ENCODE data around the gene FAM24A.

Gene FAM24A

DNA sequence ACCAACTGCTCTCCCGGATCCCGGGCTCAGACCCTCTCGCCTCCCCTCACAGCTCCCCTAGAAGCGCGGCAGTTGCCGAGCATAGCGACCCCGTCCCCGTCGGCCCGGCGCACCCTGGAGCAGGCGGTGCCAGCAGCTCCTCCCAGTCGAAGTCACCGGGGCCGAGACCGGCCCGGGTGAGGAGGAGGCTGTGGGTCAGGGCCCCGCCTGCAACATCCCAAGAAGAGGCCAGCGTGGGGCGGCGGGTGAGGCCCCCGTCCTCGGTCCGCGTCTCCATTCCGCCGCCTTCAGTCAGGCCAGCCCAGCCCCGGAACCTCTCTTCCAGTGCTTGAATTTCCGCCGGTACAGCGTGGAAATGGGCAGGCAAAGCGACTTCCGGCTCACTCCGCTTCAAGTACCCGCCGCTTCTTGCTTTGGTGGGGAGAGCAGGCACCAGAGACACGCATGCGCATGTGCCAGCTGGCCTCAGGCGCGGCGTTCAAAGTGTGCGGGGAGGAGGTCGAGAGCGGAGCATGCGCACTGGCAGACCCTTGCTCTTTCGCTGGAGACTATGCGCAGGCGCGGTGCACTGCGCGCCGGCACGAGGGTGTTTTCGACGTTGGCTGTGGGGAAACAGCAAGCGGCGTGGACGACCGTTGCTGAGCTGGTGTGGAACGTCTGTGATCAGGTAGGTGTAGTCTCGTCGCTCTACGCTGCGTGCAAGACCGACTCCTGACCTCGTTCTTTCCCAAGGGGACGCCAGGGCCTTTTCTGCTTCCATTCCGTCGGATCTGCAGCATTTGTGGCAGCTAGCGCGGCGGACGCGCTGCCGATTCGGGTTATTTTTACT lies 43.7 kb downstream of the FAM24A start, which contains the start of gene C10orf88:
TSS of gene C10orf88 (minus strand) at position 326 of the 829 bp plus-strand sequence. CDS start at position 277, 49 bp downstream.
- Mint-ChIP-seq H3K36me3 (ENCODE audit: low read depth) (peaks cover 18% of the 10 kb centered on the region), H3K27ac (peak within 1 kb of the TSS; percentile 88), H3K27me3 (ENCODE audit: low read depth, poor library complexity) (peaks cover 33% of the 10 kb centered on the region), H3K4me3 (peak within 1 kb of the TSS; percentile 91), H3K4me1 (peaks cover 18% of the 10 kb centered on the region), H3K9me3 (peaks cover 25% of the 10 kb centered on the region)
- peak; percentile 96 for DNase-seq
- TF ChIP-seq, protein P1, sequence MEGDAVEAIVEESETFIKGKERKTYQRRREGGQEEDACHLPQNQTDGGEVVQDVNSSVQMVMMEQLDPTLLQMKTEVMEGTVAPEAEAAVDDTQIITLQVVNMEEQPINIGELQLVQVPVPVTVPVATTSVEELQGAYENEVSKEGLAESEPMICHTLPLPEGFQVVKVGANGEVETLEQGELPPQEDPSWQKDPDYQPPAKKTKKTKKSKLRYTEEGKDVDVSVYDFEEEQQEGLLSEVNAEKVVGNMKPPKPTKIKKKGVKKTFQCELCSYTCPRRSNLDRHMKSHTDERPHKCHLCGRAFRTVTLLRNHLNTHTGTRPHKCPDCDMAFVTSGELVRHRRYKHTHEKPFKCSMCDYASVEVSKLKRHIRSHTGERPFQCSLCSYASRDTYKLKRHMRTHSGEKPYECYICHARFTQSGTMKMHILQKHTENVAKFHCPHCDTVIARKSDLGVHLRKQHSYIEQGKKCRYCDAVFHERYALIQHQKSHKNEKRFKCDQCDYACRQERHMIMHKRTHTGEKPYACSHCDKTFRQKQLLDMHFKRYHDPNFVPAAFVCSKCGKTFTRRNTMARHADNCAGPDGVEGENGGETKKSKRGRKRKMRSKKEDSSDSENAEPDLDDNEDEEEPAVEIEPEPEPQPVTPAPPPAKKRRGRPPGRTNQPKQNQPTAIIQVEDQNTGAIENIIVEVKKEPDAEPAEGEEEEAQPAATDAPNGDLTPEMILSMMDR (IDR thresholded peaks at IDR 0.05), result no peak

DNA sequence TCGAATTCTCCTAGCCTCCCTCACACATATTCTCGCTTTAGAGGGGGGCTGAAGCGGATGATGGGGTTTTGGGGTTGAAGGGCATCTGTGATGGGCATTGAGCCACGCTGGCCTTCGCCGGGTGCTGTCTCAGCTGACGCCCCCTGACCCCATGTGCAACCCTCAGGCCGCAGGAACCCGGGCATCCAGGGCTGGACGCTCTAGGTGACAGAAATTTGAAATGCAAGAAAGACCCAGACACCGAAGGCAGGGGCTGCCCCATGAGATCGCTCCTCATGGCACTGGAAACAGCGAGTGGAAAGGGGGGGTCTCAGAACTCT lies 44.3 kb downstream of the FAM24A start:
- DNase-seq, result peak; percentile 1
- Mint-ChIP-seq H3K27me3 (ENCODE audit: low read depth, poor library complexity) (peaks cover 33% of the 10 kb centered on the region), H3K36me3 (ENCODE audit: low read depth) (peaks cover 14% of the 10 kb centered on the region), H3K9me3 (peaks cover 25% of the 10 kb centered on the region), H3K4me1 (peaks cover 18% of the 10 kb centered on the region), H3K4me3 (no peak overlapping the region), H3K27ac (no peak overlapping the region)
- TF ChIP-seq, protein P1 (IDR thresholded peaks at IDR 0.05), result no peak

DNA sequence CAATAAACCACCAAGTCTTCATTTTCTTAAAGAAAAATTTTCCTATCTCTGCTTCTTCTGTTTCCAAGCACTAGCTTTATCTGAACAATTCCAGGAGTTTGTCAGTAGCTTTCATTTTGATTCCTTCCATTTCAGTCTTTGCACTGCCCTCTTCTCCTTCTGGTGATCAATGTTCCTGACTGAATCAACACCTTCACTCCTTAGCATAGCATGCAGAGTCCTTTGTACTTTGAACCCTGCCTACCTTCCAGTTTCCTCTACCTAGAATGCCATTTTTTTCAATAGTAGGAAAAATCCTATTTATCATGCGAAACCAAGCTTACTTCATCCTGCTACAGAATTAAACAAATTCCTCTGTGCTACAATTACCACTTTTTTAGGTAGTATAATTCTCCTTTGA lies 45.5 kb downstream of the FAM24A start:
- H3K27ac Mint-ChIP-seq, result no peak overlapping the region

DNA sequence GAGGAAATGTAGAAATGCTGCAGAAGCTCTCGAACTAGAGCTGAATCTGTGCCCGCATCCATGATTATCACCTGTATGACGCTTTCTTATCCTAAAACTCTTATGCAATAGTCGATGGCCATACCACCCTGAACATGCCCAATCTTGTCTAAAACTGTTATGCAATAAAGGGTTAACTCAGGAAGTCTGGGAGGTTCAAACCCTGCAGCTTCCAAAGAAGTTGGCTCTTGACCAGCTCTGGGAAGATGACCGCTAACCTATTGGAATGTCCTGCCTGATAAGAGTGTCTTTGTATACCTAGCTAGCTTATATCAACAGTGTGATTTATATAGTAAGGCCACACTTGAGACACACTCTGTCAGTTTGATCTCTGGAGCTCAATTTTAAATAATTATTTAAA lies 47.1 kb downstream of the FAM24A start:
- peaks cover 9% of the 10 kb centered on the region for H3K36me3 Mint-ChIP-seq (ENCODE audit: low read depth)
- TF ChIP-seq, protein P1 (IDR thresholded peaks at IDR 0.05), result no peak
- H3K27ac Mint-ChIP-seq, result no peak overlapping the region
- DNase-seq, result no peak
- peaks cover 12% of the 10 kb centered on the region for H3K4me1 Mint-ChIP-seq
- H3K4me3 Mint-ChIP-seq, result no peak overlapping the region
- H3K27me3 Mint-ChIP-seq (ENCODE audit: low read depth, poor library complexity), result peaks cover 33% of the 10 kb centered on the region
- H3K9me3 Mint-ChIP-seq, result peaks cover 25% of the 10 kb centered on the region

More for the DNA sequence above, 45.5 kb downstream of the FAM24A start:
- Mint-ChIP-seq H3K9me3 (peaks cover 25% of the 10 kb centered on the region), H3K4me1 (peaks cover 18% of the 10 kb centered on the region), H3K4me3 (no peak overlapping the region), H3K27me3 (ENCODE audit: low read depth, poor library complexity) (peaks cover 33% of the 10 kb centered on the region), H3K36me3 (ENCODE audit: low read depth) (peaks cover 14% of the 10 kb centered on the region)
- no peak for DNase-seq
- TF ChIP-seq, protein P1 (IDR thresholded peaks at IDR 0.05), result no peak

DNA sequence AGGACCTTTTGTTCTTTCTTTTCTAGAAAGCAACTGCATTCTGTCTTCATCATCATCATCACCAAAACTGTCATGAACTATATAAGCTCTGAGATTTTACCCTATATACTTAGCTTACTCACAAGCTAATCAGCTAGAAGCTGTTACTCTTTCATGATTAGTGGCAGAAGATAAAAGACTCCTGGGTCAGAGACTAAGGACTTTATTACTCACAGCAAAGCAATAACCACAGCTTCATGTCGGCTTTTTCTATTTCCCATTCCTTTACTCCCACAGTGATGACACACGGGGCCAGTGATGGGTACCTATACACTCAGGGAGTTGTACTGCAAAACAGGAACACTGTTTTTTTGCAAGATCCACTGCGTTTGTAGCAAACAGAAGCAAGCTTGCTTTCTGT lies 52.0 kb downstream of the FAM24A start:
- Mint-ChIP-seq H3K9me3 (peaks cover 41% of the 10 kb centered on the region), H3K27ac (no peak overlapping the region), H3K36me3 (ENCODE audit: low read depth) (peaks cover 19% of the 10 kb centered on the region), H3K27me3 (ENCODE audit: low read depth, poor library complexity) (peaks cover 24% of the 10 kb centered on the region), H3K4me1 (no peaks in the 10 kb centered on the region), H3K4me3 (no peak overlapping the region)
- TF ChIP-seq, protein P1 (IDR thresholded peaks at IDR 0.05), result no peak
- DNase-seq, result no peak

Data from nephron progenitor cell (in vitro differentiated cells).